Iris pigment epithelial cell (primary cell): Measurements from ENCODE around the gene MTHFD1.

Experiments used
- DNase-seq: peaks from one replicate; pipeline ENCODE4 v3.0.0-alpha.2; 2011; ENCODE audit warnings: low read depth

Gene MTHFD1

DNA sequence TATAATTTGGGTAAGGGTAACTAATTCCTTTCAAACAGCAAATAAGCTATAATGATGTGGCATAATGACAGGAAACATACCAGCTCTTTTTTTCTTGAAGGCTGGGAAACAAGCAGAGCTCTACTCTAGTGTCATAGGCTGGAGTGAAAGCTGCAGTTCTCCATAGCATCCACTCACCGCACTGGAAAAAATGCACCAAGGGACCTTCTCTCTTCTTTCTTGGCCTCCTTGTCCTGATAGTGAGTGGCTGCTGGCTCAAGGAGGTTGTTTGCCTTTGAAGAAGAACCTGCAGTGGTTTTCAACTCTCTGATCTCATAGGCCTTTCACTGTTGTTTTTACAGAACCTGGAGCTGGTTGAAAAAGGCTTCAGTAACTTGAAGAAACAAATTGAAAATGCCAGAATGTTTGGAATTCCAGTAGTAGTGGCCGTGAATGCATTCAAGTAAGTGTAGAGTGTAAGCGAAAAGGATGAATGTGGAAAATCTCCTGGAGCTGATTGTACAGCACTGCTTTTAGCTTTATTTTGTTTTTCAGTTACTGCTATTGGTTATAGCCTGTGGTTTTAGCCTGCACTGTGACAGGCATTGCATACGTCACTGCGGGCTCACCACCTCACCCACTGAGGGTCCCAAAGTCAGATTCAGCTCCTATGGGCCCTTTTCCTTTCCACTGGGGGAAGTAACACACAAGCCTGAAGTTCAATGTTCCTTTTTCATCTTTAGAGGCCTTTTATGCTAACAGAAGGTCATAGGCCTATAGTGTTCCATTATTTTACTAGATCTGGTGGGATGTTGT, 59.9 kb downstream of the MTHFD1 start:
- DNase-seq = peak; percentile 30

DNA sequence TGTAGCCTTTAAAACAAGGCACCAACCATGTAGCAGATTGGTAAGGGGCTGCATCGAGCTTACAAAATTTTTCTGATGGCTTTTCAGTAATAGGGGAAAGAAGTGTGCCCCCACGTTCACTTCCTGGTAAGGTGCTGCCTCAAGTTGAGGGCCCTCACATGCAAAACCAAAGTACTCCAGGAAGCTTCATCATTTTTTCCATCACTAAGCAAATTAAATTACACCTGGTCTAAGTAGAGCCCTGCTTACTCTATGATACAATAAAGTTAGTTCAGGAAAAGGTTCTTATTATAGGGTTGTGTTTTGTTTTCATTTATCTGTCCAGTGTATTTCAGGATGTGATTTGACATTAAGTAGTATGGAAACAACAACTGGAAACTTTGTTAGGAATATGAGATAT, 62.1 kb downstream of the MTHFD1 start:
- DNase-seq = no peak

- DNase-seq = no peak
These were observed 66.5 kb downstream of the MTHFD1 start for GRCh38 chr14:64454671-64455070.

- DNase-seq = no peak
These were observed 71.4 kb downstream of the MTHFD1 start for GRCh38 chr14:64459405-64460136.

- no peak for DNase-seq
These were observed 73.1 kb downstream of the MTHFD1 start for GRCh38 chr14:64461221-64461620.

- no peak for DNase-seq
These were observed 75.0 kb downstream of the MTHFD1 start for GRCh38 chr14:64463195-64463594.

DNA sequence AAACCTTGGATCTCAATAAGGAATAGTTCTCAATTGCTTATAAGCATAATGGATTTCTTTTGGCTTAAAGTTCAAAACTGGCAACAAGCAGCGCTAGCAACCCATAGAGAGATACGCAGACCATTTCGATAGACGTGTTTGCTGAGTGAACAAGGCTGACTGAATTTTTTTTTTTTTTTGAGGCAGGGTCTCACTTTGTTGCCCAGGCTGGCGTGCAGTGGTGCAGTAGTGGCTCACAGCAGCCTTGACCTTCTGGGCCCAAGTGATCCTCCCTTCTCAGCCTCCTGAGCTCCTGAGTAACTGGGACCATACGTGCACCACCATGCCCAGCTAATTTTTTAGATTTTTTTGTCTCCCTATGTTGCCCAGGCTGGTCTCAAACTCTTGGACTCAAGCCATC, 75.7 kb downstream of the MTHFD1 start:
- DNase-seq = no peak

- no peak for DNase-seq
These were observed 76.5 kb downstream of the MTHFD1 start for GRCh38 chr14:64464651-64465050.

DNA sequence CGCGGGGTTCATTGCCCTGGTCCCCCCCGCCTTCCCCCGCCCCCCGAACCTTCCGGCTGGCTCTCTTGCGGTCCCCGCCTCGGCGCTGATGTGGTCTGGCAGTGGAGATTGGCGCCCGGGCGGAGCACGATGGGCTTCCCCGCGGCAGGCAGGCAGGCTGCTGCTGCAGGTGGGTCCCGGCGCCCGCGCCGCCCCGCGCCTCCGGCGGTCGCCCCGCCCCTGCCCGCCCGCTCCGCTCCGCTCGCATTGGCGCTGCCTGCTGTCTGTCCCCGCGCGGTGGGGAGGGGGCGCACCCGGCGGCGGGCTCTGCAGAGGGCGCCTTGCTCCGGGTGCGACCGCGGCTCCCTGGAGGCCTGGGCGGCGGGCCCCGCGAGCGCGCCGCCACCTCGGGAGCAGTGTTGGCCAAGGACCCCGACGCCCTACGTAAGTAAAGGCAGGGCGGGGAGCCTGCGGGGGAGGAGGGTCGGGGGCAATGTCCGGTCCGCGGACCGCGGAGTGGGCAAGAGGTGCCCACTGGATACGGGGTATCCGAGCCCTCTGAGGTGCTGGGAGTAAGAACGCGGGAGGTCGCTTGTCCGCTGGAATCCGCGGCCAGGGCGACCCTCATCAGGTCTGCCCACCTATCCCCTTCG, 77.2 kb downstream of the MTHFD1 start, which contains the start of gene AKAP5:
Gene AKAP5 (plus strand): TSS at position 309 of the 632 bp plus-strand sequence. CDS start 2,896 bp downstream, outside the sequence.
- DNase-seq = peak; percentile 18

DNA sequence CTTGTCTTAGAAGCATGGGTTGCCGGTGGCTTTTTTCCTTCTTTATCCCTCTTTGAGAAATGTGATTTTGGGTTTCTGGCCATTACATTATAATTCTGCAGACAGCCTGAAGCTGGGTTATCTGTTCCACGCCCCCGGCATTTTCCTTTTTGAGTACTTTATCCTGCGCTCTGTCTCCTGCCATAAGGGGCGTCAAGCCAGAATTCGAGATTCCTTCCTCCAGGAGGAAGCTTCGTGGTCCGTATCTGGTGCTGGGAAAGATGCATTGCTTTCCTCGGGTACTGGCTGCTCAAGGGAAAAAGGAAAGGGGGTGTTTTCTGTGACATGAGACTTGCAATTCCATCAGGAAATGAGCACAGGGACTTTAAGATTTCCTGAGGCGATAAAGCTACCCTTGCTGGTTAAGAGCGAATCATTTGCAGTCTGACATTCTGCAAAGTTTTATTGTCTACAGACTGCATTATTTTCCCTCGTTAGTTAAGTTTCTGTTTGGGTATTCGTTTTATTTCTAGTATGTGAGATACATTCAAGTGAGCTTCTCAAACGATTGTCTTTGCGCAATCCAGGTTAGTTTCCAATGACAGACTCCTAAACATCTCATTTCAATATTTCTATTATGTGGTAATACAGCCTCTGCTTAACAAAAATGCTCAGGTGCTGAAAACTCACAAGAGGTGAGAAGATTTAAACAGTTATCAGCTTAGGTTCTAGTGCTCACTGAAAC, 77.8 kb downstream of the MTHFD1 start:
- DNase-seq = peak; percentile 49

GRCh38 chr14:64467101-64467500, 78.9 kb downstream of the MTHFD1 start:
- peak; percentile 14 for DNase-seq

DNA sequence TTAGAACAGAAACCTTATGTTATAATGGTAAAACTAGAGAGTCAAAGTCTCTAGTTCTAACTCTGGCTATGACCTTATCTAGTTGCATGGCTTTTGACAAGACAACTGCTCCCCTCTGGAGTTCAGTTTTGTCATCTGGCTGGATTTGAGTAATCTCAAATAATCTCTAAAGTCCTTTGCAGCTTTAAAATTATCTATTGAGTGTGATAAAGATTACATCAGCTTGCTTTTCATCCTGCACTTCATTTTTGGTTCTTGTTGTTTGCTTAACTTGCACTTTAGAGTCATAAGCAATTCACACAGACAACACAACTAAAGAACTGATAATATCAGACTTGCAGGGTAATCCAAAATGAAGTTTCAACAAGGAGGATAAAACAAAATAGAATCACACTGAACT, 79.4 kb downstream of the MTHFD1 start:
- DNase-seq = no peak

GRCh38 chr14:64468451-64468850, 80.3 kb downstream of the MTHFD1 start:
- DNase-seq = no peak

GRCh38 chr14:64474041-64474440, 85.9 kb downstream of the MTHFD1 start:
- DNase-seq = no peak

DNA sequence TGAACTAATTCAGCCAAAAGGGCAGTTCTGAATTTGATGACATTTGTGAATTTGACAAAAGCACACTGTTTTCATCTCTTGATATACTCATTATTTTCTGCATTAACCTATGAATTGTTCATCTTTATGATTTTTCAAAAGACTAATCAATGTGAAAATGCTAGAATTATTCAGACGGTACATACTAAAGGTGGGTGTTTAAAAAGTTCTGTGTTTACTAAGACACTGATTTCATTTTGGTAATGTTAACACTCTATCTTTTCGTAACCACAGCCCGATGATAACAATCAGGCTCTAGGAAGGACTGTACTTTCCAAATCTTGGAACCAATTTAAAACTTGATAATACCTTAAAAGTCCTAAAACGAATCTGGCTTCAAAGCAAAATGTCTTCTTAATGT, 86.5 kb downstream of the MTHFD1 start:
- no peak for DNase-seq

GRCh38 chr14:64475585-64476273, 87.6 kb downstream of the MTHFD1 start:
- no peak for DNase-seq

GRCh38 chr14:64476438-64476837, 88.3 kb downstream of the MTHFD1 start:
- DNase-seq = no peak

DNA sequence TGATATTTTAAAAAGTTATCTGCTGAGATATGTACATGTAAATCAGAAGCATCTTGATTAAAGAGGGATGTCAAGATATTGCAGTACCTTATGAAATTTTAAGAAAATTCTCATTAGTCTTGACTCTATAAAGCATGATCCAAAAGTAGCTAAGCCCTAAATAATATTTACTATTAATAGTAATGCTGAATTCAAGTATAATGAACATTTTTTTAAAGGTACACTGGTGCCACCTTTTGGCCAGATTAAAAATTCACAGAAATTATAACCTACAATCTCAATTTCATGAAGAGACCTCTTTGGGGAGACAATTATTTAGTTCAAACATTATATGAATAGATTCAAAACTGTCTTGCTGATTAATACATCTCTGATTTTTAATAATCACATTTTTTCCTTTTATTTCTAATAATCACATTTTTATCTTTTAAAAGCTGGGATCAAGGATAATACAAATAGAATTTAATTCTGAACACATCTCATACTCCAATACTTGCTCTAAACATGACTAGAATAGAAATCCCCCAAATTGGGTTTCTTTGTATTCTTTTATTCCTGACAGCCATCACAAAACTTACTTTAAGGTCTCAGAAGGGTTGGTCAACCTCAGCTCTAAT, 90.6 kb downstream of the MTHFD1 start:
- DNase-seq = peak; percentile 17

DNA sequence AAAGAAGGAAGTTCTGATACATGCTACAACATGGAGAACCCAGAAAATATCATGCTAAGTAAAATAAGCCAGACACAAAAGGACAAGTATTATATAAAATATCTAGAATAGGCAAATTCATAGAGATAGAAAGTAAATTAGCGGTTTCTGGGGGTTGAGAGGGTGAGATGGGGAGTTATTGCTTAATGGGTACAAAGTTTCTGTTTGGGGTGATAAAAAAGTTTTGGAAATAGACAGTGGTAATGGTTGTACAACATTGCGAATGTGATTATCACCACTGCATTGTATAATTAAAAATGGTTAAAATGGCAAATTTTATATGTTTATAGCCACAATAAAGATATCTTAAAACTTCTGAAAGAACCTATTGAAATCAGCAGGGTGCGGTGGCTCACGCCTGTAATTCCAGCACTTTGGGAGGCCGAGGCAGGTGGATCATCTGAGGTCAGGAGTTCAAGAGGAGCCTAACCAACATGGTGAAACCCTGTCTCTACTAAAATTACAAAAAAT, 100.5 kb downstream of the MTHFD1 start:
- no peak for DNase-seq

DNA sequence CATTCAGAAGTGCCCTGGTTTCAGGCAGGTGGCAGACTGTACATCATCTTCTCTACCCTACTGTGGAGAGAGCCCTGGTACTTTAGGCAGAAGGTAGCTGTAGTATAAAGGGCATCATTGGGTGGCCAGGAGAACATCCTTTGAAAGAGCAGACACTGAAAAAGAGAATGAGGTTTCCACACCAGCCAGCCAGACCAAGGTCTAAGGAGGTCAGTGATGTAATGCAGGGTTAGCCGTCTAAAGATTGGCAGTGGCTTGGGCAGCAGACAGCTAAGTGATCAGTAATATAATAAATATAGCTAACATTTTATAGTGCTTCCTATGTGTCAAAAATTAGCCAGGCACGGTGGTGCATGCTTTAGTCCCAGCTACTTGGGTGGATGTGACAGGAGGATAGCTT, 103.5 kb downstream of the MTHFD1 start:
- DNase-seq = no peak

DNA sequence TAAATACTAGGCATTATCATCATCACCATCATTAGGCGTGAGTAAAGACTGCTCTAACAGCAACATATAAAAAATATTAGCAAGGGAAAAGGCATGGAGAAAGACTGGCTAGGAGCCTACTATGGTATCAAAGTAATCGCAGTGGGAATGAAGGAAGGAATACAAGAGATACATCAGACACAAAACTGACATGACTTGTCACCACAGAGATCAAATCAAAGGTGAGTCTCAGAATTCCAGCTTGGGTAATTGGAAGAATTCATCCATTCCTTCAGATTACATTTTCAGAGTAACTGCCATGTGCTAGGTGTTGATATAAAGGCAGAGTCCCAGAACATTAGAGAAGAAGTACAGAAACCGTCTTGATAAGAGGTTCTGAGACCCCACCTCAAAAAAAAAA, 105.3 kb downstream of the MTHFD1 start:
- no peak for DNase-seq
